Activated CD4-positive, alpha-beta T cell treated with anti-CD3 and anti-CD28 coated beads, Interleukin-2, amount 50 U/mL, for 48 hours (primary cell): Measurements from ENCODE around the gene NLRP9.

Experiments used
- DNase-seq, 2 experiments: peaks; one replicate each; pipeline ENCODE4 v3.0.0-alpha.2; 2020

NLRP9 gene

GRCh38 chr19:55703790-55704215, 34.4 kb downstream of the NLRP9 start:
- peak; percentile 52 to 63 for DNase-seq

- no peak for DNase-seq
Observed at GRCh38 chr19:55702131-55702627, 36.0 kb downstream of the NLRP9 start.

- no peak for DNase-seq
Observed at GRCh38 chr19:55700813-55701212, 37.4 kb downstream of the NLRP9 start.

GRCh38 chr19:55699221-55699620, 39.0 kb downstream of the NLRP9 start:
- DNase-seq: no peak

GRCh38 chr19:55698256-55698655, 39.9 kb downstream of the NLRP9 start:
- DNase-seq: no peak

- no peak for DNase-seq
Observed at GRCh38 chr19:55697698-55698097, 40.5 kb downstream of the NLRP9 start.

- no peak for DNase-seq
Observed at GRCh38 chr19:55697069-55697440, 41.1 kb downstream of the NLRP9 start.

GRCh38 chr19:55696301-55697068, 41.7 kb downstream of the NLRP9 start:
- no peak for DNase-seq

- no peak for DNase-seq
Observed at GRCh38 chr19:55695511-55696290, 42.5 kb downstream of the NLRP9 start.

GRCh38 chr19:55694656-55695491, 43.3 kb downstream of the NLRP9 start:
- DNase-seq: no peak

- DNase-seq: no peak
Observed at GRCh38 chr19:55694241-55694655, 44.0 kb downstream of the NLRP9 start.

- DNase-seq: no peak
Observed at GRCh38 chr19:55693336-55693974, 44.7 kb downstream of the NLRP9 start.

GRCh38 chr19:55692681-55693081, 45.5 kb downstream of the NLRP9 start:
- no peak for DNase-seq

- no peak for DNase-seq
Observed at GRCh38 chr19:55691561-55692481, 46.4 kb downstream of the NLRP9 start.

- no peak for DNase-seq
Observed at GRCh38 chr19:55690769-55691545, 47.2 kb downstream of the NLRP9 start.

- no peak for DNase-seq
Observed at GRCh38 chr19:55690109-55690768, 48.0 kb downstream of the NLRP9 start.

GRCh38 chr19:55689411-55690108, 48.6 kb downstream of the NLRP9 start:
- DNase-seq: no peak

- no peak for DNase-seq
Observed at GRCh38 chr19:55688422-55689218, 49.6 kb downstream of the NLRP9 start.
